ENCODE results near the gene MZT1. TPM values are rescaled to one million over a fixed set of nuclear protein-coding genes. Genes with fewer than 3 reads are reported as not detected.

MZT1 gene
- 8.7 to 14.3 TPM (median 10.1 TPM) in 5 replicates for total RNA-seq (2022; extraction: Qiagen RNA extraction; ENCODE audit: low read depth)

GRCh38 chr13:72727417-72728289 lies at the start of gene MZT1, which contains the start of gene BORA:
TSS of gene MZT1 (minus strand) at chr13:72727629. CDS start at chr13:72727602, 27 bp downstream.
TSS of gene BORA (plus strand) at chr13:72727923. CDS start at chr13:72728941, 1,018 bp downstream.

Other genes starting within 250 kb of the MZT1 start
- 7.5 to 9.3 TPM (median 7.9 TPM) in 5 replicates for gene BORA, start 294 bp upstream of the MZT1 start, total RNA-seq (2022; extraction: Qiagen RNA extraction; ENCODE audit: low read depth)
- 16.1 to 21.2 TPM (median 19.4 TPM) in 5 replicates for gene DIS3, start 54.3 kb upstream of the MZT1 start, total RNA-seq (2022; extraction: Qiagen RNA extraction; ENCODE audit: low read depth)
- 4.2 to 6.2 TPM (median 4.6 TPM) in 5 replicates for gene PIBF1, start 54.5 kb upstream of the MZT1 start, total RNA-seq (2022; extraction: Qiagen RNA extraction; ENCODE audit: low read depth)

Data from A549 treated with GW870086 at 1 μM for 4 hours (cell line).